ENCODE results near the gene GLIPR1.
"Not testable (repeated sequence)": the region's sequence is repeated elsewhere in the genome, so short reads cannot be mapped to it uniquely, and the experiment has no call there.

GRCh38 chr12:75445137-75445507 is 35.4 kb upstream of the GLIPR1 start:
- TF ChIP-seq, protein P1, sequence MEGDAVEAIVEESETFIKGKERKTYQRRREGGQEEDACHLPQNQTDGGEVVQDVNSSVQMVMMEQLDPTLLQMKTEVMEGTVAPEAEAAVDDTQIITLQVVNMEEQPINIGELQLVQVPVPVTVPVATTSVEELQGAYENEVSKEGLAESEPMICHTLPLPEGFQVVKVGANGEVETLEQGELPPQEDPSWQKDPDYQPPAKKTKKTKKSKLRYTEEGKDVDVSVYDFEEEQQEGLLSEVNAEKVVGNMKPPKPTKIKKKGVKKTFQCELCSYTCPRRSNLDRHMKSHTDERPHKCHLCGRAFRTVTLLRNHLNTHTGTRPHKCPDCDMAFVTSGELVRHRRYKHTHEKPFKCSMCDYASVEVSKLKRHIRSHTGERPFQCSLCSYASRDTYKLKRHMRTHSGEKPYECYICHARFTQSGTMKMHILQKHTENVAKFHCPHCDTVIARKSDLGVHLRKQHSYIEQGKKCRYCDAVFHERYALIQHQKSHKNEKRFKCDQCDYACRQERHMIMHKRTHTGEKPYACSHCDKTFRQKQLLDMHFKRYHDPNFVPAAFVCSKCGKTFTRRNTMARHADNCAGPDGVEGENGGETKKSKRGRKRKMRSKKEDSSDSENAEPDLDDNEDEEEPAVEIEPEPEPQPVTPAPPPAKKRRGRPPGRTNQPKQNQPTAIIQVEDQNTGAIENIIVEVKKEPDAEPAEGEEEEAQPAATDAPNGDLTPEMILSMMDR (IDR thresholded peaks at IDR 0.05) = not testable (repeated sequence)
- not testable (repeated sequence) for TF ChIP-seq POLR2AphosphoS5, POLR2A (IDR thresholded peaks at IDR 0.05)

Data from prostate gland (tissue), 2 donors.